Endothelial cell of umbilical vein (primary cell): ENCODE measurements around the gene NBL1.

Experiments used
- CTCF ChIP-seq, 2 donors: IDR thresholded peaks; 1 replicate in 1 of 2; 2 replicates in 1 of 2; pipeline ENCODE4 v1.5.1; 2011; ENCODE audit warnings: low read length in 2 of 2, mild to moderate bottlenecking in 2 of 2, moderate library complexity in 2 of 2, control low read depth in 1 of 2, inconsistent platforms in 1 of 2, low read depth in 1 of 2; ENCODE audit not compliant: insufficient read depth in 1 of 2; ENCODE audit errors: extremely low read depth in 1 of 2
- EZH2 ChIP-seq: IDR thresholded peaks from 2 replicates; pipeline ENCODE4 v1.6.1; 2012; ENCODE audit warnings: borderline replicate concordance, low read depth, mild to moderate bottlenecking, moderate library complexity, low read length, inconsistent platforms; ENCODE audit not compliant: severe bottlenecking
- JUN ChIP-seq: IDR thresholded peaks from 2 replicates; pipeline ENCODE4 v1.6.1; 2011; ENCODE audit warnings: borderline replicate concordance, low read depth; ENCODE audit not compliant: insufficient read length, insufficient read depth
- MYC ChIP-seq: IDR thresholded peaks from one replicate; pipeline ENCODE4 v1.6.1; 2011; ENCODE audit warnings: mild to moderate bottlenecking, low read depth, low read length
- POLR2A ChIP-seq: IDR thresholded peaks from 2 replicates; pipeline ENCODE4 v1.6.1; 2012; ENCODE audit warnings: low read depth, mild to moderate bottlenecking, control low read depth, low read length
- POLR2AphosphoS5 ChIP-seq: IDR thresholded peaks from 2 replicates; pipeline ENCODE4 v1.6.1; 2012; ENCODE audit warnings: low read depth, mild to moderate bottlenecking, control low read depth, low read length, moderate library complexity; ENCODE audit not compliant: insufficient read depth

GRCh38 chr1:19621274-19621950 lies 22.7 kb upstream of the NBL1 start:
- no peak for TF ChIP-seq POLR2AphosphoS5
- no peak for TF ChIP-seq POLR2A
- no peak for TF ChIP-seq EZH2
- TF ChIP-seq JUN, result no peak
- no peak for TF ChIP-seq CTCF (IDR thresholded peaks at IDR 0.05; ENCODE audit: extremely low read depth in 1 of 2, insufficient read depth in 1 of 2, low read depth in 1 of 2, low read length in 2 of 2)
- no peak for TF ChIP-seq MYC
